H7 (cell line): ENCODE data around the gene UBE2E2. TPM values are rescaled to one million over a fixed set of nuclear protein-coding genes. Genes with fewer than 3 reads are reported as not detected.

Source experiments
- DNase-seq: peaks from one replicate; pipeline ENCODE4 v3.0.0; 2012
- H3K27me3 ChIP-seq: 2 replicates; pipeline ENCODE4 v1.6.0; 2011; ENCODE audit warnings: mild to moderate bottlenecking, low read length; ENCODE audit not compliant: control insufficient read depth, insufficient read depth
- H3K36me3 ChIP-seq: replicated peaks from 2 replicates; pipeline ENCODE4 v1.5.1; 2011; ENCODE audit warnings: low read length; ENCODE audit not compliant: control insufficient read depth, insufficient read depth
- H3K4me3 ChIP-seq: 2 replicates; pipeline ENCODE4 v1.5.1; 2011; ENCODE audit warnings: low read depth, mild to moderate bottlenecking, control low read depth, low read length, moderate library complexity; ENCODE audit not compliant: insufficient read depth
- total RNA-seq: library from RNA; depleted of rRNA; stranded (reverse); fragments of >200 nt; shearing (Covaris generic); gene quantifications from 2 replicates; pipeline ENCODE4 v1.2.3, GENCODE V29; 2014

The UBE2E2 gene
- total RNA-seq, 1 experiment from 2014 or later, result 56.8 TPM

- H3K27me3 ChIP-seq, result no peaks in the 10 kb centered on the region
- DNase-seq, result no peak
- H3K36me3 ChIP-seq, result no peaks in the 10 kb centered on the region
- H3K4me3 ChIP-seq, result no peak overlapping the region
Measured at GRCh38 chr3:23546181-23546580, 343.1 kb downstream of the UBE2E2 start.

GRCh38 chr3:23547905-23548650 lies 345.0 kb downstream of the UBE2E2 start:
- Histone ChIP-seq H3K36me3 (no peaks in the 10 kb centered on the region), H3K4me3 (no peak overlapping the region), H3K27me3 (no peaks in the 10 kb centered on the region)
- no peak for DNase-seq

GRCh38 chr3:23548706-23549105 lies 345.6 kb downstream of the UBE2E2 start:
- Histone ChIP-seq H3K36me3 (no peaks in the 10 kb centered on the region), H3K27me3 (no peaks in the 10 kb centered on the region), H3K4me3 (no peak overlapping the region)
- DNase-seq, result no peak

- Histone ChIP-seq H3K27me3 (no peaks in the 10 kb centered on the region), H3K4me3 (no peak overlapping the region), H3K36me3 (no peaks in the 10 kb centered on the region)
- DNase-seq, result no peak
Measured at GRCh38 chr3:23549148-23549910, 346.2 kb downstream of the UBE2E2 start.

GRCh38 chr3:23550402-23550801 lies 347.3 kb downstream of the UBE2E2 start:
- Histone ChIP-seq H3K36me3 (no peaks in the 10 kb centered on the region), H3K4me3 (no peak overlapping the region), H3K27me3 (no peaks in the 10 kb centered on the region)
- no peak for DNase-seq

- H3K27me3 ChIP-seq, result no peaks in the 10 kb centered on the region
- no peaks in the 10 kb centered on the region for H3K36me3 ChIP-seq
- H3K4me3 ChIP-seq, result no peak overlapping the region
- no peak for DNase-seq
Measured at GRCh38 chr3:23552506-23552905, 349.4 kb downstream of the UBE2E2 start.

- Histone ChIP-seq H3K36me3 (no peaks in the 10 kb centered on the region), H3K4me3 (no peak overlapping the region), H3K27me3 (no peaks in the 10 kb centered on the region)
- no peak for DNase-seq
Measured at GRCh38 chr3:23553353-23553752, 350.2 kb downstream of the UBE2E2 start.

GRCh38 chr3:23565041-23565775 lies 362.1 kb downstream of the UBE2E2 start:
- Histone ChIP-seq H3K4me3 (no peak overlapping the region), H3K27me3 (no peaks in the 10 kb centered on the region), H3K36me3 (no peaks in the 10 kb centered on the region)
- DNase-seq, result no peak

- Histone ChIP-seq H3K36me3 (no peaks in the 10 kb centered on the region), H3K27me3 (no peaks in the 10 kb centered on the region), H3K4me3 (no peak overlapping the region)
- no peak for DNase-seq
Measured at GRCh38 chr3:23566499-23566898, 363.4 kb downstream of the UBE2E2 start.

GRCh38 chr3:23567917-23568316 lies 364.8 kb downstream of the UBE2E2 start:
- Histone ChIP-seq H3K36me3 (no peaks in the 10 kb centered on the region), H3K4me3 (no peak overlapping the region), H3K27me3 (no peaks in the 10 kb centered on the region)
- no peak for DNase-seq

GRCh38 chr3:23573827-23574226 lies 370.7 kb downstream of the UBE2E2 start:
- no peak for DNase-seq
- Histone ChIP-seq H3K4me3 (no peak overlapping the region), H3K36me3 (no peaks in the 10 kb centered on the region), H3K27me3 (no peaks in the 10 kb centered on the region)

- Histone ChIP-seq H3K36me3 (no peaks in the 10 kb centered on the region), H3K4me3 (no peak overlapping the region), H3K27me3 (no peaks in the 10 kb centered on the region)
- no peak for DNase-seq
Measured at GRCh38 chr3:23574822-23575315, 371.7 kb downstream of the UBE2E2 start.

GRCh38 chr3:23575697-23576096 lies 372.6 kb downstream of the UBE2E2 start:
- no peak for DNase-seq
- no peaks in the 10 kb centered on the region for H3K36me3 ChIP-seq
- H3K27me3 ChIP-seq, result no peaks in the 10 kb centered on the region
- H3K4me3 ChIP-seq, result no peak overlapping the region

- Histone ChIP-seq H3K36me3 (no peaks in the 10 kb centered on the region), H3K4me3 (no peak overlapping the region), H3K27me3 (no peaks in the 10 kb centered on the region)
- no peak for DNase-seq
Measured at GRCh38 chr3:23576379-23576959, 373.3 kb downstream of the UBE2E2 start.
